ENCODE data around the gene ZNF148.
"Not testable (repeated sequence)": the region's sequence is repeated elsewhere in the genome, so short reads cannot be mapped to it uniquely, and the experiment has no call there.

ZNF148 gene

DNA sequence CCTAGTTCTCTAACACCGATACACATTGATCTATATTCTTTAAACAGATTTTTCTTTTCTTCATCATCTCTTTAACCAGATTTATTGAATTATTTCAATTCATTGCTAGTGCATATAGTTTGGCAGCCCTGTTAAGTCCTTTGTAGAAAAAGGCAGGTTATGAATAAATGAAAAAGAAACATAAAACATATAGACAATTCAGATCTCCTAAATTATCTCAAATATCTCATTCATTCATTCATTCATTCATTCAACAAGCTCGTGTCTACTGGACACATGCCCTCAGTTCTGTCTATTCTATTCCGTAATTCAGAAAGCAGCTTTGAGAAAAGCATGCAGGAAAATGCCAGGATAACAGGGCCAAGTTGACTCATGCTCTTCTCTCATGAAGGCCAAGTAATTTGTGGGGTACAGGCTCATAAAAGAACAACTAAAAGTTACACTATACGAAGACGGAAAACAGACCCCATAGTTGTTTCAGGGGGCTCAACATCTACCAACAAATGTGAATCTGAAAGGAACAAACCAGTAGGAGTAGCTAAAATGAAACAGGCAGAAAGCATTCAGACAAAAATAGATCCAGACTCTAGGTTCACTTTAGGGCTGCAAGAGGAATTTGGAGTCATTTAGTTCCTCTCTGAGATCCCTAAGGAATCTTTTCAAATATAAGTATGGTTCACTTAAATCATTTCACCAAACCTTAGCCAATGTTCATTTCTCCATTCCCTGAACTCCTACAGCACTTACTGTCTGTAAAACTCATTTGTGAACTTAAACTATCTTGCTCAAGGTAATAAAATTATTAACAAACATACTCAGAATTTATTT lies 7.5 kb downstream of the ZNF148 start:
- DNase-seq: no peak

DNA sequence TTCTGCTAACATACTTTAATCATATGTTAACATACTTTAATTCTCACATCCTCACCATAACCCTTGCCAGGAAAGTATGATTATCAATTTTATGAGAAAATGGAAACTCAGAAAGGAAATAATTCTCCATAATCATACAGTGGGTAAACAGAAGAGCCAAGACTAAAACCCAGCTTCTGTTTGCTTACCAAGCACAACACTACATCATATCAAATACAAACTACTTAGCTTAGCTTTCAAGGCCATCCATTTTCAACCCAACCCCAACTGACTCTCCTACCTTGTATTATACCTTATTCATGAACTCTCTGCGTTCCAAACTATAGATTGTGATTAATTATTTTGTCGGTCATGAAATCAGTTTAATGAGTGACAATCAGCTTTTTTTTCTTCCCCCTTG lies 9.0 kb downstream of the ZNF148 start:
- peak in 1 of 3 experiments; percentile 31 for DNase-seq

DNA sequence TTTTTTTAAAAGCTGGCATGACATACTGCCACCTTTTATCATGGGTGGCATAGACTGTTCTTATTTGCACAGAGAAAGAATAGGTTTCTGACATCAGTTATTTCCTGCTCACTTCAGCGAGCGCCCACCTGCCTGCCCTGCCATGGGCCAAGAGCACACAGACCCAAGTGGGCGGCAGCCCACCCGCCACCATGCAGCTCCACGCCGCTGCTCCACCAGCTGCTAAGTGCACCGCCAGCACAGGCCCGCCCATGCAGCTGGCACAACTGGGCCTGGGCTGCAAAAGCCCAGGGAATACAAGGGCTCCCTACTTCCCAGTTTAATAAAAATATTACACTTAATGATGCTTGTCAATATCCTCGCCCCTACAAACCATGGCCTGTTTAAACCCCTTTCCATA lies 15.4 kb downstream of the ZNF148 start:
- DNase-seq: peak in 2 of 3 experiments; percentile 2 to 3

DNA sequence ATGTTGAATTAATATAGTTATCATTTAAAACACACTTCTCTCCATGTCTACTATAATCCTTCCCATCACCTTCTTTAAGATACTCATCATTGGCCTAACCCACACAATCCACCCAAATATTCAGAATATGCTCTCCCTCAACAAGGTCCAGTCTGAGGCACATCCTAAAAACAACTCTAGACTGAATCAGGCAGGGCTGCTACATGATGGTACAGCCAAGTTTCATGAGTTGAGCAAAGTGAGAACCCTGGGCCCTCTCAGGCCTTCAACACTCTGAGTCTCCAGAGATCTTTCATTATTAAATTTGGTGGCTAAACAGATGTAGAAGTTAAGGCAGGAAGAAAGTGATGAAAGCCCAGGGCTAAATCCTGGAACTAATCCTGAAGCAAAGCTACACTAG lies 16.2 kb downstream of the ZNF148 start:
- no peak for DNase-seq

DNA sequence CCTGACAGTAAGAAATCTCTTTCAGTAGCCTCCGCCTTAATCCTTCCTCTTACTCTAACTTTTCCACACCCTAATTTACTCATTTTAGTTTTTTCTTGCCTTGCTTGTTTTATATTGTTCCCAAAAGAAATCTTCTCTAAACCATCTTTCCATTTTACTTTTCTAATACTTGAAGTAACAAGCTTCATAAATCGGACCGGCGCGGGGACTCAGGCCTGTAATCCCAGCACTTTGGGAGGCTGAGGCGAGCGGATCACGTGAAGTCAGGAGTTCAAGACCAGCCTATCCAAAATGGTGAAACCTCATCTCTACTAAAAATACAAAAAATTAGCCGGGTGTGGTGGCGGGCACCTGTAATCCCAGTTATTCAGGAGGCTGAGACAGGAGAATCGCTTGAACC lies 17.3 kb downstream of the ZNF148 start:
- DNase-seq: no peak

DNA sequence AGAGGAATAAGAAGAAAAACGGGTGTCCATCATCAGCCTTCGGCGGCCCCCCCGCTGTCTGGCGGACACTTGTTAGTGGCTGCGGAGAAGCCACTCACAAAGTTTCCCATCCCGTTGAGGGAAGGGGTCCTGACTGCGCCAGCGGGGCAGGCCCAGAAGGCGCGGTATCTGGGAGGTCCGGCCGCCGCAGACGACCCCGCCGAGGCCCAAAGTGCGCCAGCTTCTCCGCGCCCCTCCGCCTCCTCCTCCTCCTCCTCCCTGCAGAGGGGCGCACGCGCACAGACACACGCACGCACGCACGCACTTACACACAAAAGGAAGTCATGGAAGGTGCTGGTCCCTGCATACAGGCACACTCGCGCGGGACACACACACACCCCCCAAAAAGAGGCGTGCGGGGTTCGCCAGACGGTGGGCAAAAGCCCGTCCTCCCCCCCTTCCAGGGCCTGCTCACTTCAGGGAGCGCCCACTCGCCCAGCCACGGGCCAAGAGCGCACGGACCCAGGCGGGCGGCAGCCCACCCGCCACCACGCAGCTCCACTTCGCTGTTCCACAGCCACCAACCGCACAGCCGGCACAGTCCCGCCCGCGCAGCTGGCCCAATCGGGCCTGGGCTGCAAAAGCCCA lies 18.0 kb downstream of the ZNF148 start:
- DNase-seq: peak in 2 of 3 experiments; percentile 56 to 64

DNA sequence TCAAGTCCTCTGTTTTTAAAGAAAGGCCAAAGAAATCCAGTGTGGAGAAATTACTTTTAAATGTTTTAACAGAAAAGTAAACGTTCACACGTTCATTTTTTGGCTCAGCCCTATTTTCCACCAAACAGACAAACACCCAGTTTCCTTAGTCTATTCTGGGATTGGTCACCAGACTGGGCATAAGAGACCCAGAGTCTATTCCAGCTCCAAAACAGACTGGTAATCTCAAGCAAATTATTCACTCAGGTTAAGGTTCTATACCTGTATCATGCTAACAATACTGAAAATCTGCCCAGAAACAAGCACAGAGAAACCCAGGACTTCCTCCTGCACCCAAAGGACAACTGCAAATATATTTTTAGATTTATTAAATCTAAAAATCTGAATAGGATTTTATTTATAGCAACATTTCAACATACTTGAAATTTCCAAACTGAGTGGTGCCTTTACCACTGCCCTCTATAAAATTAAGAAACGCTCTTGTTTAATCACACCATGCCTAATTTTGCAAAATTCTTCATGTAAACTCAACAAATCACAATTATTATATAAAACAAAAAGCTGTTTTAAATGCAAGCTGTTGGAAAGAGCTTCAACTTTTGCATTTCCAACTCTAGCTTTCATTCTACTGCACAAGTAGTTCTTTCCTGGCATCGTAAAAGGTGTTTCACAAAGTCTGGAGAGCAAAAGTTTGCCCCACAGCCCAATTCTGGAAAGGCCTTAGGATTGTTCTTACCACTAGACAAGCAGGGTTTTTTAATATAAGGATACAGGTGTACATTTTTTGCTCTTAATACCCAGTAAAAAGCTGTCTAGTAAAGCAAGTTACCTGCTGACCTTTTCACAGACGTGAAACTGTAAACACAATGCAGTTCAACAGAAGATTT lies 18.7 kb downstream of the ZNF148 start:
- no peak for DNase-seq

DNA sequence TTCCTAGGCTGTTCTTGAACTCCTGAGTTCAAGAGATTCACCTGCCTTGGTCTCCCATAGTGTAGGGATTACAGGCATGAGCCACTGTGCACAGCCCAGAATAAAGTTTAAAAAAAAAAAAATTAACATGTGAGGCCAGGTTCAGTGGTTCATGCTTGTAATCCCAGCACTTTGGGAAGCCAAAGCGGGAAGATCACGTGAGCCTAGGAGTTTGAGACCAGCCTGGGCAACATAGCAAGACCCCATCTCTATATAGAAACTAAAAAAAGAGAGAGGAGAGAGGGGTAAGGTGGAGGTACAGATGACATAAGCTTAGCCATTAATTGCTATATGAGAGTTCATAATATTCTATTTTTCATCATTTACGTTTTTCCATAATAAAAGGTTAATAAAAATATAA lies 21.5 kb downstream of the ZNF148 start:
- DNase-seq: no peak

DNA sequence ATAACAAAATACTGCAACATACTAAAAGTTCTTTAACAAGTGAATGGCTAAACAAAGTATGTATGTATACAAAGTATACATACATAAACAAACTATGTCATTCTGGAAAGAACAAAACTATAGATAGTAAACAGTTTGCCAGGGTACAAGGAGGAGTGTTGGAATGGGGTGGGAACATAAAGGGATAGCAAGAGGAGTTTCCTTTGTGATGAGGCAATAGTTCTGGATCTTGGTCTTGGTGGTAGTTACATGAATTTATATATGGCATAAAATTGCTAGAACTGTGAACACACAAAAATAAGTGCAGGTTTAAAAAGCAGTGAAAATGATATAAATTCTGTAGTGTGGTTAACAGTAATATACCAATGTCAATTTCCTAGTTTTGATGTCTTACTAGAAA lies 22.0 kb downstream of the ZNF148 start:
- no peak for DNase-seq

DNA sequence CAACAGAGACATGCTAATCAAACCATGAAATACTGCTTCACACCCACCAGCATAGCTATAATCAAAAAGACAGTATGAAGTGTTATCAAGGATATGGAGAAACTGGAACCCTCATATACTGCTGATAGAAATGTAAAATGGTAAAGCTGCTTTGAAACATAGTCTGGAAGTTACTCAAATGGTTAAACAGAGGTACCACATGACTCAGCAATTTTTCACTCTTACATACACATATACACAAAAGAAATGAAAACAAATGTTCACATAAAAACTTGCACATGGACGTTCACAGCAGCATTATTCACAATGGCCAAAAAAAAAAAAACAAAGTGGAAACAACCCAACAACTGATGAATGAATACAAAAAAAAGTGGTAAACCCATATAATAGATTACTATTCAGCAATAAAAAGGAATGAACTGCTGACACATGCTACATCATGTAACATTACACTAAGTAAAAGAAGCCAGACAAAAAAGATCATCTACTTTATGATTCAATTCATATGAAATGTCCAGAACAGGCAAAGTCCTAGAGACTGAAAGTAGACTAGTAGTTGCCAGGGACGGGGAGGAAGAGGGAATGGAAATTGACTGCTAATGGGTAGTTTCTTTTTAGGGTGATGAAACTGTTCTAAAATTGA lies 23.2 kb downstream of the ZNF148 start:
- DNase-seq: no peak

DNA sequence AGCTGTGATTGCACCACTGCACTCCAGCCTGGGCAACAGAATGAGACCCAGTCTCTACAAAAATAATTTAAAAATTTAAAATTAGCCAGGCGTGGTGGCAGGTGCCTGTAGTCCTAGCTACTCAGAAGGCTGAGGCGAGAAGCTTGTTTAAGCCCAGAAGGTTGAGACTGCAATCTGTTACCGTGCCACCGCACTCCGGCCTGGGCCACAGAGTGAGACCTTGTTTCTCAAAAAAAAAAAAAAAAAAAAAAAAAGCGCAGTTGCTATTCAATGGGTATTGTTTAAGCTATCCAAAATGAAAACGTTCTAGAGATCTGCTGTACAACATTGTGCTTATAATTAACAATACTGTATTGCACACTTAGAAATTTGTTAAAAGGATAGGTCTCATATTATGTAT lies 24.0 kb downstream of the ZNF148 start:
- no peak for DNase-seq

DNA sequence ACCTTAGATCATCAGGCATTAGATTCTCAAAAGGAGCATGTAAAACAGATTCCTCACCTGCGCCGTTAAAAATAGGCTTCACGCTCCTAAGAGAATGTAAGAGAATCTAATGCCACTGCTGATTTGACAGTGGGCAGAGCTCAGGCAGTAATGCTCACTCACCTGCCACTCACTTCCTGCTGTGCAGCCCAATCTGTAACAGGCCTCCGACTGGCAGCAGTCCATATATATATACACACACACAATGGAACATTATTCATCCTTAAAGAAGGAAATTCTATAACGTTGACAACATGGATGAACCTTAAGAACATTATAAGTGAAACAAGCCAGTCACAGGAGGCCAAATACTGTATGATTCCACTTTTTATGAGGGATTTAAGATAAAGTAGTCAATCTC lies 24.5 kb downstream of the ZNF148 start:
- DNase-seq: no peak

DNA sequence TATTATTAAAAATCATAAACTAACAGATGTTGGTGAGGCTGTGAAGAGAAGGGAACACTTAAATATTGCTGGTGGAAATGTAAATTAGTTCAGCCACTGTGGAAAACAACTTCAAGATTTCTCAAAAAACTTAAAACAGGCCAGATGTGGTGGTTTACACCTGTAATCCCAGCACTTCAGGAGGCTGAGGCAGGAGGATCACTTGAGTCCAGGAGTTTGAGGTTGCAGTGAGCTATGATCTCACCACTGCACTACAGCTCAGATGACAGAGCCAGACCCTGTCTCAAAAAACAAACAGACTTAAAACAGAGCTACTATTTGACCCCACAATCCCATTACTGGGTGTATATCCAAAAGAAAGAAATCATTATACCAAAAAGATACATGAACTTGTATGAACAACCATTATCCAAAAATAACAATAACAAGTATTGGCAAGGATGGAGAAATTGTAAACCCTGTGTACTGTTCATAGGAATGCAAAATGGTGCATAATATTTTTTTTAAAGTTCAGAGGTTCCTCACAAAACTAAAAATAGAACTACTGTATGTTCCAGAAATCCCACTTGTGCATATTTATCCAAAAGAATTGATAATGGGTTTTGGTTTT lies 25.5 kb downstream of the ZNF148 start:
- DNase-seq: no peak

DNA sequence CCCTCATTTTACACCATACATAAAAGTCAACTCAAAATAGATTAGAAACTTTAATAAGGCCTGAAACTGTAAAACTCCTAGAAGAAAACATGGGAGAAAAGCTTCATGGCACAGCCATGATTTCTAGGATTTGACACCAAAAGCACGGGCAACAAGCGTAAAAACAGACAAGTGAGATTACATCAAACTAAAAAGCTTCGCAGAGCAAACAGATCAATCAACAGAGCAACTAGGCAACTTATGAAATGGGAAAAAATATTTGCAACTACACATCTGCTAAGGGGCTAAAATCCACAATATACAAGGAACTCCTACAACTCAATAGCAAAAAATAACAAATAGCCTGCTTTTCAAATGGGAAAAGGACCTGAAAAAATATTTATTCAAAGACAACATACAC lies 26.1 kb downstream of the ZNF148 start:
- DNase-seq: no peak

DNA sequence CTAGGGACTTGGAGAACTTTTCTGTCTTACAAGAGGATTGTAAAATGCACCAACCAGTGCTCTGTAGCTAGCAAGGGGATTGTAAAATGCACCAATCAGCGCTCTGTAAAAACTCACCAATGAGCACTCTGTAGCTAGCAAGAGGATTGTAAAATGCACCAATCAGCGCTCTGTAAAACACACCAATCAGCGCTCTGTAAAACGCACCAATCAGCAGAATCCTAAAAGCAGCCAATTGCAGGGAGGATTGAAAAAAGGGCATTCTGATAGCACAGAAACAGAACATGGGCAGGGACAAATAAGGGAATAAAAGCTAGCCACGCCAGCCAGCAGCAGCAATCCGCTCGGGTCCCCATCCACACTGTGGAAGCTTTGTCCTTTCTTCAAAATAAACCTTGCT lies 31.8 kb downstream of the ZNF148 start:
- not testable (repeated sequence) for DNase-seq

DNA sequence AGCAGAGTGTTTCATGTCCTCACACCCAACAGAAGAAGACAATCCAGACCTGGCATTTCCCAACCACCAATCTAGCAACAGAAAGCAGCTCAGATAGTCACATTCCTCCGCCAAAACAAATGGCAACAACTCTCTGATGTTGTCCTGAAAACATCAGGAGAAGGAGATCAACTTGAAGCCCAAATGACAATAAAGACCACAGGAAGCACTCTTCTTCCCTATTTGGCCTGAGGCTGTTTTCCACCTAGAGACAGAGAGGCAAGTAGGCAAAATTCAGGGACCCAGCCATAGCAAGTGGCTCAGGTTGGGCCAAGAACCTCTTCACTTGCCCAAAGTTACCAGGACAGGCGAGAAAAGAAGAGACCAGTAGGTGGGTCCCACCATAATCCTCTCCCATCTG lies 35.0 kb downstream of the ZNF148 start:
- no peak for DNase-seq

DNA sequence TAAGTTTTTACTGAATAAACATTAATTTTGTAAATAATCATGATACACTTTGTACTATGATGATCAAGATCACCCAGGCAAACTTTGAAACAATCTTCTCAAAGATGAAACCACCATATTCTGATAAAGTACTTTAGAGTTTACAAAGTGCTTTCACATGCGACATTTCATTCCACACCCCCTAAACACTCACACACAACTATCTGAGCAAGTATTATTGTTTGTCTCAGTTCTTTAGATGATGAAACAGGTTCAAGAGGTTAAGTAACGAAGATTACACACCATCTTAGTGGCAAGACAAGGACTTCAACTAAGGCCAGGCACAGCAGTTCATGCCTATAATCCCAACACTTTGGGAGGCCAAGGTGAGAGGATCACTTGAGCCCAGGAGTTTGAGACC lies 37.6 kb downstream of the ZNF148 start:
- DNase-seq: no peak

DNA sequence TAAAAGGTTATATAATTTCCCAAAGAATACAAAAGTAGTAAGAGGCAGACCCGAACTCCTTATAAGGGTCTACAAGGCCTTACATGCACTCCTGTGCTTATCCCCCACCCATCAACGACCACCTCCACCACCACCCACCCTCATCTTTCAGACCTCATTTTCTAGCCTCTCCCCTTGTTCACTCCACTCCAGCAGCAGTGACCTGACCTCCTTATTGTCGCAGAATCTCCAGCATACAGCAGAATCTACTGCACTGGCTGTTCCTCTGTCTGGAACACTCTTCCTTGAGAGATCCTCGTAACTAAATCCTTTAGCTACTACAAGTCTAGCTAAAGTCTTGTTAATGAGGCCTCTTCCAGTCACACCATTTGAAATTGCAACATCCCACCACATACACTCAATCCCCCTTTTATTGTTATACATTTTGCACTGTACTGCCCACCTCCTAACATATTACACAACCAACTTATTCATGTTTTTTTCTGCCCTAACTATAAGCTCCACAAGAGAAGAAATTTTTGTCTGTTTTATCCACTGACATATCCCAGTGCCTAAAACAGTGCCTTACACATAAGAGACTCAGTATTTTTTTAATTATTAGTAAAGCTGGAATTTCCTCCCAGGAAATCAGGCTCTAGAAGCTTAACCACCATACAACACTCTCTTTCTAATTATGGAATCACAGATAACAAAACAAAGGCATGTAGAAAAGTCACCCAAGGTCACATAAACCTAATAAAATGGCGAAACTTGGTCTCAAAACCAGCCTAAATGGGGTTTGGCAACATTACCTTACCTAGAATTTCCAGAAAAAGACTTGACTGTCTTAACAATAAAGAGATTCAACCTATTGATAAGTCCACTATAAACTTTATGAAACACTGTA lies 40.2 kb downstream of the ZNF148 start:
- DNase-seq: no peak

DNA sequence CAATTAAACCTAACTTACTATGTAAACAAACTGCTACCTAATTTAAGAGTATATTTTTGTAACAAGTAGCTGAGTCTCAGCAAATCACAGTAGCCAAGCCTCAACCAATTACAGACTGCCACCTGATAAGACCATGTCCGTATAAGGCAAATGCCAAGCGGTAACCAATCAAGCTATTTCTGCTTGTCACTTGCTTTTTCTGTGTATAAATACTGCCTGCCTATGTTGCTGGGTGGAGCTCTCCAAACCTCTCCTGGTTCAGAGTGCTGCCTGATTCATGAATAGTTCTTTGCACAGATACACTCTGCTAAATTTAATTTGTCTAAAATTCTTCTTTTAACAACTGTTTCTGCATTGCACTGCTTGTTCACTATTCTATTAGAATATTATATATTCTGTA lies 42.6 kb downstream of the ZNF148 start:
- DNase-seq: no peak

DNA sequence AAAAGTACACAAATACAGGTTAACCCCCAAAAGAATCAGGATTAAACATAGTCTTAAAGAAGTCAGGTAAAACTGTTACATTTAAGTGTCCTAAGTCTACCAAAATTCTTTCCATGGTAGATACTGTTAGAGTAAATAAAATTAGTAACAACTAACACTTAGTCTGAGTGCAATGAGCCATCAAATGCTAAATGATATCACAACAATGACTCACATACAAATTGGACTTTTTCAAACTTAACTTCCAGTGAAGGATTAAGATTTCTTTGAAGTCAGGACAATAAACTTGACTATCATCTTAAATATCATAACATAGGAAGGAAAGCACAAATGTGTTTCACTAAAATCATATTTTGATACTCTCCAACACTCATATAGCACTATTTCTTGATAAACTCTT lies 43.9 kb downstream of the ZNF148 start:
- no peak for DNase-seq

DNA sequence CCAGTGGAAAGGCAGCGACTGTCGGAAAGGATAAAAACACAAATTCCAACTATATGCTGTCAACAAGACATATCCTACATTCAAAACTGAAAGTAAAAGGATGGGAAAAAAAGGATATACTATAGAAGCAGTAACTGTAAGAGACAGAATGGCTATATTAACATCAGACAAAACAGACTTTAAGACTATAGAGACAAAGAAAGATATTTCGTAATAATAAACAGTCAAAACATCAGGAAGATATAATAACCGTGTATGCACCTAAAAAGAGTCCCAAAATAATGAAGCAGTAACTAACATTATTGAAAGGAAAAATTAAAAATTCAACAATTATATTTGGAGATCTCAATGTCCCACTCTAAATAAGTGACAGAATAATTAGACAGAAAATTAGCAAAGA lies 48.2 kb downstream of the ZNF148 start:
- no peak for DNase-seq

DNA sequence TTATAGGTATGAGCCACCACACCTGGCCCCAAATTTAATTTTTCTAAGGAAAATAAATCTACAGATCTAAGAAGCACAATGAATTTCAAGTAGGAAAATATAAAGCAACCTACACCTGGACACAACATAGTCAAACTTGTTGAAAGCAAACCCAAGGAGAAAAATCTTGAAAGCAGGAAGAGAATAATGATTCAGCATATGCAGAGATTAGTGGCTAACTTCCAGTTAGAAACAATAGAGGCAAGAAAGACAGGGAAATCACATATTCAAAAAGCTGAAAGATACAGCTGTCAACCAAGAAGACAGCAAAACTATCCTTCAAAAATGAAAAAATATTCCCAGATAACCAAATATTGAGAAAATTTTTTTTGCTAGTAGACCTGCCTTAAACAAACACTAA lies 49.4 kb downstream of the ZNF148 start:
- no peak for DNase-seq

All from NCI-H1417 (cell line).